Motor neuron (in vitro differentiated cells): ENCODE data around the gene MRPL21. TPM values are rescaled to one million over a fixed set of nuclear protein-coding genes. Genes with fewer than 3 reads are reported as not detected.

Source experiments
- ATAC-seq, 8 experiments: fragments of 200-7000 bp; cut with Tn5 transposase; replicated peaks in 6 of 8; 2 replicates each; pipeline ENCODE4 v1.8.0; 2021; ENCODE audit warnings: mild to moderate bottlenecking in 8 of 8, moderate library complexity in 8 of 8
- H3K27ac ChIP-seq, 2 donors: fragments of 250-450 bp; sonication (Bioruptor Pico); 2 replicates each; pipeline ENCODE4 v1.9.0; 2021; ENCODE audit warnings: antibody characterized with exemption in 2 of 2, mild to moderate bottlenecking in 2 of 2, moderate library complexity in 1 of 2
- H3K4me1 ChIP-seq, 2 donors: fragments of 250-450 bp; sonication (Bioruptor Pico); replicated peaks in 1 of 2; 2 replicates each; pipeline ENCODE4 v1.6.1; 2021; ENCODE audit warnings: antibody characterized with exemption in 2 of 2, mild to moderate bottlenecking in 2 of 2, moderate library complexity in 1 of 2
- H3K4me3 ChIP-seq, 5 donors: fragments of 250-450 bp; sonication (Bioruptor Pico); 2 replicates each; pipeline ENCODE4 v1.9.0; 2021; ENCODE audit warnings: antibody characterized with exemption in 5 of 5, mild to moderate bottlenecking in 5 of 5, moderate library complexity in 4 of 5
- WGBS, 10 experiments: fragments of 450-650 bp; shearing (Covaris generic); methylation state at CpG; one replicate each; pipeline ENCODE4 v1.0.0; 2022; 5-methylcytosine and 5-hydroxymethylcytosine counted together
- in situ Hi-C, 9 experiments: fragments of 400-800 bp; cut with MboI; loops; one replicate each; pipeline ENCODE4 v1.15.0; 2021; ENCODE audit warnings: low sequenced_read_pairs in 9 of 9, low pct_unique_long_range_greater_than_20kb in 2 of 9; ENCODE audit not compliant: unreplicated experiment in 9 of 9
- total RNA-seq, 8 experiments: library from RNA; unstranded; fragments of 300-600 nt; gene quantifications; 2 replicates each; pipeline versions ENCODE4 v1.2.3 to v1.2.4, GENCODE V29; 2022

The MRPL21 gene
- total RNA-seq, 8 experiments from 2014 or later = 78.5 to 150 (median 92.6) TPM

DNA sequence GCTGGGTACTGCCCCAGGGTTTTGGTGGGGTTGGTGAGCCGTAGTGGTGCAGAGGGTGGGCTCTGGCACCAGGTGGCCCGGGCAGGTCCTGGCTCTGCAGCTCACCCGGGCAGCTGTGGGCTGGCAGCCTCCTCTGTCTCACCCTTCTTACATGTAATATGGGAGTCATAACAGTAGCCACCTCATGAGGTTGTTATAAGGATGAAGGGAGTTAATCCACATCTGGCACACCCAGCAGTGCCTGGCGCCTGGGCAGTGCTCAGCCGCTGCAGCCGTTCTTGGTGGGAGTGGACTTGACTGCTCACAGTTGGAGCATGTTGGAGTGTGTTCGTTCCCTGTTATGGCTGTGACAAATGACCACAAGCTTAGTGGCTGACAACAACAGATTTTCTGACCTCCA lies 28.7 kb upstream of the MRPL21 start:
- in situ Hi-C loops = no loop called here
- Histone ChIP-seq H3K4me1 (no peaks in the 10 kb centered on the region), H3K4me3 (no peak overlapping the region), H3K27ac (no peak overlapping the region)
- WGBS, 10 experiments = 65 to 100% (median 94%) methylated on average over 1 to 4 of the region's 7 CpGs; no CpG with 5 or more reads in 5 of the 10 experiments
- peak in 1 of 8 experiments; percentile 16 for ATAC-seq

DNA sequence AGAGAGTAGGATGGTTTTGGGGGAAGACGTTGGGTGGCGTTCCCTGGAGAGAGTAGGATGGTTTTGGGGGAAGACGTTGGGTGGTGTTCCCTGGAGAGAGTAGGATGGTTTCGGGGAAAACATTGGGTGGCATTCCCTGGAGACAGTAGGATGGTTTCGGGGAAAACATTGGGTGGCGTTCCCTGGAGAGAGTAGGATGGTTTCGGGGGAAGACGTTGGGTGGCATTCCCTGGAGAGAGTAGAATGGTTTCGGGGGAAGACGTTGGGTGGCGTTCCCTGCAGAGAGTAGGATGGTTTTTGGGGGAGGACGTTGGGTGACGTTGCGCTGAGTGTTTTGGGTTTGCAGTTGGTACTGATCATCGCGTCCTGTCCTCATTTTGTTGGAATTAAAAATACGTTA lies 28.3 kb upstream of the MRPL21 start:
- 76 to 100% (median 91%) methylated on average over 1 to 12 of the region's 17 CpGs; no CpG with 5 or more reads in 2 of the 10 experiments for WGBS, 10 experiments
- Histone ChIP-seq H3K4me1 (no peaks in the 10 kb centered on the region), H3K4me3 (no peak overlapping the region), H3K27ac (no peak overlapping the region)
- ATAC-seq = no peak
- in situ Hi-C loops = no loop called here

DNA sequence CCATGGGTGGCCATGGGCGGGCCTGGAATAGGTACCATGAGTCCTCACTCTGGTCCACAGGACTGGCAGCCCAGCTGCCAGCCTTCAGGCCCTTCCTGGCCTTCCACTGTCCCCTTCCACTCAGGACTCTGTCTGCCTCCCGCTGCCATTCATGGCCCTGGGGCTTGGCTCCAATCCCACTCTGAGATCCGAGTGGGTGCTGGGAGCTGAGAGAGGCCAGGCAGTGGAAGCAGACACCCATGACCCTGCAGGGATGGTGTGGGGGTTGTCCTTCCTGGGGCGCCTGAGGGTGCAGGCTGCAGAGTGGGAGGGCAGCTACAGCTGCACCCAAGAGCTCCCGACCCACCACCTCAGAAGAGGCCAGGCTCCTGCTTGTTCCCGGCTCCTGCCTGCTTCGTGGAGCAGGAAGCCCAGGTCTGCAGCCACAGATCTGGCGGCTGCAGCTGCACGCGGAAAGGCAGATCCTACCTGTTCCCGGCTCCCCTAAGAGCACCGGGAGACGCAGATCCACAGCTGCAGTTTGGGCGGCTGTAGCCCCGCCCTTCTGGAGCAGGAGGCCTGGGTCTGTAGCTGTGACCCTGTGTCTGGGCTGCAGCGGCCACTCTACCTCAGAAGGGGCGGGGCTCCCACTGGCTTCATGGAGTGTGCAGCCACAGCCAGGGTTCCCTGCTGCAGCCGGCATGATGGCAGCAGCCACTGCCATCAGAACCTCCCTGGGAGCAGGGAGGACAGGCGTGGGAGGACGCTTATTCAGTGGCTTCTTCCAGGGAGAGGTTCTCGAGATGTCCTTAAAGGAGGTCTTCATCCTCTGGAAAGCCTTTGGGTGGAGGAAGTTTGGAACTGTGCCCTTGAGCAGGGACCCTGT lies 27.6 kb upstream of the MRPL21 start:
- WGBS, 10 experiments = 60 to 100% (median 73%) methylated on average over 1 to 15 of the region's 21 CpGs; no CpG with 5 or more reads in 3 of the 10 experiments
- no peaks in the 10 kb centered on the region for H3K4me1 ChIP-seq
- no peak for ATAC-seq
- no peak overlapping the region for H3K27ac ChIP-seq
- no peak overlapping the region for H3K4me3 ChIP-seq
- in situ Hi-C loops = no loop called here

DNA sequence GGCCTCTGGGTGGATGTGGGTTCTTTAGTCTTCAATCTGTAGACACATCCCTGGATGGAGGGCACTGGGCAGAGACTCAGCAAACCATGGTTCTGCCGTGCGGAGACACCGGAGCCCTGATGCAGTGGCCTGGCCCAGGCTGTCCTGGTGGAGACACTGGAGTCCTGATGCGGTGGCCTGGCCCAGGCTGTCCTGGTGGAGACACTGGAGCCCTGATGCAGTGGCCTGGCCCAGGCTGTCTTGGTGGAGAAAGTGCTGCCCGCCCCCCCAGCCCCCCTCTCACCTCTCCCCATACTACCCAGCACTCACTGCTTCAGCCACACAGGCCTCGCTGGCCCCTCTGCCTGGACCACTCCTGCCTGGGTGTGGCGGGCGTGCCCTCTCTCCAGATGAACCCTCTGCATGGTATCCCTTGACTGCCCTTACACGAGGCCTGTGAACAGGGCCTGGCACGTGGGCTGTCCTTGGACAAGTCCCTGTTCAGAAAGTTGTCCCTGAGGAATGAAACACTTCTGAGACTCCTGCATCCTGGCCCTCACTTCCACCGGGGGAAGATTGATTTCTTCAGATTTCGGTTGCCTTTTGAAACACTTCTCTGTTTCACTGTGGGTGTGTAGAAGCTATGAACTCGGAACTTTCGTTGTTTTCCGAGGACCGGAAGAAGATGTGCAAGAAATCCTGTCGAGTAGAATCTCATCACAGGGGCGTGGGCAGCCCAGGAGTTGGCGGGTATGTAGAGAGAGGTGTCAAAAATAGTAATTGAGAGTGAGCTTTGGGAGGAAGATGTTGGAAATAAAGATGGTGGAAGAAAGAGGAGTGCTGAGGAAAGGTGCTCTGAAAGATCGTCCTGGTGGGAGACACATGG lies 26.3 kb upstream of the MRPL21 start:
- in situ Hi-C loops = no loop called here
- no peak for ATAC-seq
- no peak overlapping the region for H3K4me3 ChIP-seq
- H3K27ac ChIP-seq = no peak overlapping the region
- WGBS, 10 experiments = 83 to 100% (median 95%) methylated on average over 1 to 16 of the region's 20 CpGs
- no peaks in the 10 kb centered on the region for H3K4me1 ChIP-seq

DNA sequence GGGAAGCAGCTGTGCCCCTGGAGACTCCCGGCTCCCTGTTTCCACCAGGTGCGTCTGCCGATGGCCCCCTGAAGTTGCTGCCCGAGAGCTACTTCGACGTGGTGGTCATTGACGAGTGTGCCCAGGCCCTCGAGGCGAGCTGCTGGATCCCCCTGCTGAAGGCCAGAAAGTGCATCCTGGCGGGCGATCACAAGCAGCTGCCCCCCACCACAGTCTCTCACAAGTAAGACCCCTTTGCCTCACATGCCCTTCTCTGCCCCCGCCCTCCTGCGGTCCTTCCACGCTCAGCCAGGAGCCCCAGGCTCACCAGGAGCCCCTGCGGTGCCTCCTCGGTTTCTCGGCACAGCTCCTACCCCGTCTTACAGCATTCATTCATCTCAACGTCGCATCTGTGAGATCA lies 25.5 kb upstream of the MRPL21 start:
- in situ Hi-C loops = no loop called here
- no peak for ATAC-seq
- WGBS, 10 experiments = 80 to 100% (median 94%) methylated on average over 1 to 5 of the region's 20 CpGs; no CpG with 5 or more reads in 4 of the 10 experiments
- Histone ChIP-seq H3K27ac (no peak overlapping the region), H3K4me1 (no peaks in the 10 kb centered on the region), H3K4me3 (no peak overlapping the region)

DNA sequence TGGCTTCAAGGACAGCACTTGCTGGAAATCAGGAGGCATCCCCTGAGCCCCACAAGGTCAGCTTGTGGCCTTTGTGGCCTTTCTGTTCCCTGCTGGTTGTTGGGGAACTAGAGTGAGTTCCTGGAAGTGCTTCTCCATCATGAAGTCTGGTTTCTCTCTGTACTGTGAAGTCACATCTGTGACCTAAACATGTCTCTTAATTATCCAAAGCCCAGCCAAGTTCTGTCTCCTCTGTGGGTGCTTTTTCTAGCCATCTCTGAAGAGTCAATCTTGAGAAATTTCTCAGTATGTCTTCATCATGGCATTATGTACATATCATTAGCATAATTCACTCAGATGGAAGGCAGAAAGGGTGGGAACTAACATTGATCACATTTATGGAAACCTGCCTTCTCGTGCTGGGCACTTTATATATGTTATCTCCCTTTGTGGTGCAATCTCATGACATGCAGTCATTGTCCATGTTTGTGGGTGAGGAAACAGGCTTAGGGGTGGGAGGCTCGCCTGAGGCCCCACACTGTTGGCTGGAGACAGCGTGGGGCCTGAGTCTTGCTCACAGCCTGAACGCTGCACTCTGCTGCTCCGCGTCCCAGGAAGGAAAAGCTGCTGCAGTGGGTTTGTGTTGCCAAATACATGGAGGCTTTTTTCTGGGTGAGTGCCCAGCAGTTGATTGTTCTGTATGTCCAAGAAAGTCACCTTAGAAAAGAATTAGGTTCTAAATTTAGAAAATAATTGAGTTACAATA lies 24.7 kb upstream of the MRPL21 start:
- peak in 4 of 8 experiments; percentile 31 to 95 (median 86) for ATAC-seq
- in situ Hi-C loops = no loop called here
- Histone ChIP-seq H3K4me3 (no peak overlapping the region), H3K27ac (no peak overlapping the region), H3K4me1 (no peaks in the 10 kb centered on the region)
- WGBS, 10 experiments = 67 to 100% (median 97%) methylated on average over 1 to 4 of the region's 6 CpGs; no CpG with 5 or more reads in 4 of the 10 experiments

DNA sequence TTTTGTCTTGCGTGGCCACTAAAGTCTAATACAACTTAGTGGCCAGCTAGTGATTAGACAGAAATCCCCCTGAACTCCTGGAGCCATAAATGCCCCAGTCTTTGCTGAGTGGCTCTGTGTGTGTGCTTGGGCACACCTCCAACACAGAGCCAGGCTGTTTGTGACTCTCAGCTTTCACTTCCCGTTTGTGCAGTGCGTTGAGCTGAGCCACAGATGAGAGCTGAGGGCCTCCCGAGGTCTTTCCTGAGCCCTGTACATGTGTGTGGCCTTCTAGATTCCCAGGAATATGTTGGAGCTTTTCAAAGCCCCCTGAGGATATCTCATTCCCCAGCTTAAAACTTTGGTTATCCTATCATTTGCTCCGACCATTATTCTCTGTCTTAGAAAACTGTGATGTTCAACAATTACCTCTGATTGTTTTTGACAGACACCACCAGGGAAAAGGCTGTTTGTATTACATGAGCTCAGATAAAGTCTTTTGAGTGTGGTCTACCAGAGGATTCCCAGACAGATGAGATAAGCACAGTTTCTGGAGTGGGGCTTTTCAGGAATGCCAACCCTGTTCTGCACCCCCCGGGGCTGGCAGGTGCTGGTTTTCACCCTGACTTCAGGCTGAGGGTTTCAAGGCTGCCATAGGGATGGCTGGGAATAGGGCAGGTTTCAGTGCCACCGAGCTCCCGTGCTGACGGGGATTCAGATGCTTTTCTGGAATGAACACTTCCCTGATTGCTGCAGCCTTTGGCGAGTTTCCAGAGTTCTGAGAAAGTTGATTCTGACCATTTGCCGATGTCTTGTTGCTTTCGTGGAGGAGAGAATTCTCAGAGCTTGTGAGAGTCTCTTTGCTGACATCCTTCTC lies 23.9 kb upstream of the MRPL21 start:
- Histone ChIP-seq H3K27ac (no peak overlapping the region), H3K4me1 (no peaks in the 10 kb centered on the region), H3K4me3 (no peak overlapping the region)
- 69 to 100% (median 87%) methylated on average over 1 to 9 of the region's 12 CpGs; no CpG with 5 or more reads in 2 of the 10 experiments for WGBS, 10 experiments
- in situ Hi-C loops = no loop called here
- ATAC-seq = peak in 1 of 8 experiments; percentile 4

DNA sequence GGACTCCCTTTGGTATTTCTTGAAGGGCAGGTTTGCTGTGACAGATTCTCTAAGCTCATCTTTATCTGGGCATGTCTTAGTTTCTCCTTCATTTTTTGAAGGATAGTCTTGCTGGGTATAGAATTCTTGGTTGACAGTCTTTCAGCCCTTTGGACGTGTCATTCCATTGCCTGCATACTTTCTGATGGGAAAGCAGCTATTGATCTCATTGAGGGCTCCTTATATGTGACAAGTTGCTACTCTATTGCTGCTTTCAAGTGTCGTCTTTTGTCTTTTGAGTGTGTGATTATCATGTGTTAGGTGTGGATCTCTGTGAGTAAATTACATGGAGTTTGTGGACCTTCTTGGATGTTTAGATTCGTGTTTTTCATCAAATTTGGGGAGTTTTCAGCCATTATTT lies 22.0 kb upstream of the MRPL21 start:
- Histone ChIP-seq H3K4me3 (no peak overlapping the region), H3K4me1 (no peaks in the 10 kb centered on the region), H3K27ac (no peak overlapping the region)
- ATAC-seq = no peak
- in situ Hi-C loops = no loop called here
- WGBS, 10 experiments = 70 to 100% (median 82%) methylated on average over 1 to 3 of the region's 3 CpGs

DNA sequence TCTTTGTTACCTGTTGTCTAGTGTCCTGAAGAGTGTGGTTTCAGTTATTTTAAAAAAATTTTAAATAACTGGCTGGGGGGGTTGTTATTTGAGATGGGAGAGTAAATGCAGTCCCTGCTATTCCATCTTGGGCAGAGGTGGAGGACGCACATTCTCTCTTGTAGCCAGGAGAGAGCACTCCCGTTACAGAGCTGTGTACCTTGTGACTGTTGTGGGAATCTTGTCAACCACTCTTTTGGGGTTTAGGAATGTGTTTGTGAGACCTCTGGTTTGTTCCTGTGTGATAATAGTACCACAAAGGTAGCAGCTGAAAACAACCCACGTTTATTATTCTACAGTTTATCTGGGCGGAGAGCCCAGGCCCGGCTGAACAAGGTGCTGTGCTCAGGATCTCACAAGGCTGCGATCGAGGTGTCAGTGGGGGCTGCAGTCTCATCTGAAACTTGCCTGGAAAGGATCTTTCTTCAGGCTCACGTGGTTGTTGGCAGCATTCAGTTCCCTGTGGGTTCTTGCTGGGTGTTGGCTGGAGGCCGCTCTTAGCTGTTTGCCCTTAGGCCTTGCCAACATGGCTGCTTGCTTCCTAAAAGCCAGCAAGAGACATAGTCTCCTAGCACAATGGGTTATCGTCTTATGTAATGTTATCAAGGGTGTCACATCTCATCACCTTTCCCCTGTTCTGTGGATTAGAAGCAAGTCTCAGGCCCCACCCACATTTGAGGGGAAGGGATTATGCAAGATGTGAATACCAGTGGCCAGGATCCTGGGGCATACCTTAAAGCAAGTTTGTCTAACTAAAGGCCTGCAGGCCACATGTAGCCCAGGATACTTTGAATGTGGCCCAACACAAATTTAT lies 20.7 kb upstream of the MRPL21 start:
- Histone ChIP-seq H3K4me1 (no peaks in the 10 kb centered on the region), H3K27ac (no peak overlapping the region), H3K4me3 (no peak overlapping the region)
- peak in 1 of 8 experiments; percentile 17 for ATAC-seq
- in situ Hi-C loops = no loop called here
- WGBS, 10 experiments = 0 to 100% (median 89%) methylated on average over 1 to 7 of the region's 10 CpGs; no CpG with 5 or more reads in 2 of the 10 experiments

DNA sequence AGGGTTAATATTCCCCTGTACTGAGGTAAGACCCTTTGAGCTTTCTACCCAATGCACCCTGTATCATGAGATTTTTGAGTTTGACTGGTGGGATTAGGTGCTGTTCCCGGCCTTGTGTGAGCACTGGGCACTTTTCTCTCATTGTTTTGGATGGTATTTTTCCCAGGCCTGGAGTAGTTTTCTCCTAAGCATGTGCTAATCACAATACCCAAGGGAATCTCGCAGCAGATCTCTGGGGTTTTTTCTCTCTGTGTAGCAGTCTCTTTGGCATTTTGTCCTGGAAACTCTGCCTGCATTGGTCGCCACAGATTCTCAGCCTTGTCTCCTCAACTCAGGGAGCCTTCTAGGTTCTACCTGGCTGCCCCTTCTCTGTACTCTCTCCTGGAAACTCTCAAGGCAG lies 20.0 kb upstream of the MRPL21 start:
- in situ Hi-C loops = no loop called here
- H3K4me1 ChIP-seq = no peaks in the 10 kb centered on the region
- no peak overlapping the region for H3K4me3 ChIP-seq
- H3K27ac ChIP-seq = no peak overlapping the region
- WGBS, 10 experiments = 79 to 100% (median 93%) methylated on average over 1 to 3 of the region's 3 CpGs; no CpG with 5 or more reads in 3 of the 10 experiments
- ATAC-seq = no peak

DNA sequence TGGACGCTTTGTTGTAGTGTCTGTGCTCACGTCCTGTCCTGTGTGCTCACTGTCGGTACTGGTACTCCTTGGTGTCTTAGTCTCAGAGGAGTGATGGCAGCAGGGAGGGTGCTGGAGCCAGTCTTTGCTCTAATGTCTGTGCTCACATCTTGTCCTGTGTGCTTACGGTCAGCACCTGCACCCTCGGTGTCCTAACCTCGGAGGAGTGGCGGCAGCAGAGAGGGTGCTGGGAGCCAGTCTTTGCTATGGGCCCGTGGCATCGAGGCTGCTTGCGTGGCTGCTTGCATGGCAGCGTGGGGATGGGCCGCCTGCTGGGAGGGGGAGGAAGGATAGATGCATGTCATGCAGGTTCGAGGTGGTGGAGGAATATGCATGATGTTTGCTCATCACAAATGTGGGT lies 12.8 kb upstream of the MRPL21 start:
- in situ Hi-C loops = no loop called here
- ATAC-seq = no peak
- H3K27ac ChIP-seq = no peak overlapping the region
- WGBS, 10 experiments = 17 to 95% (median 85%) methylated on average over 1 to 9 of the region's 13 CpGs; no CpG with 5 or more reads in 4 of the 10 experiments
- H3K4me1 ChIP-seq = no peaks in the 10 kb centered on the region
- no peak overlapping the region for H3K4me3 ChIP-seq
